NCI-H460 (cell line): ENCODE measurements around the gene MARF1. TPM values are rescaled to one million over a fixed set of nuclear protein-coding genes. Genes with fewer than 3 reads are reported as not detected.
"Not testable (repeated sequence)": the region's sequence is repeated elsewhere in the genome, so short reads cannot be mapped to it uniquely, and the experiment has no call there.

Experiments used
- DNase-seq: peaks from one replicate; pipeline ENCODE4 v3.0.0-alpha.2; 2016; ENCODE audit warnings: low read depth; ENCODE audit errors: extremely low read depth
- total RNA-seq: library from RNA; depleted of rRNA; stranded (reverse); fragments of >200 nt; shearing (Covaris generic); gene quantifications from 2 replicates; pipeline ENCODE4 v1.2.3, GENCODE V29; 2014

The MARF1 gene
- total RNA-seq, 1 experiment from 2014 or later, result 22.2 TPM

DNA sequence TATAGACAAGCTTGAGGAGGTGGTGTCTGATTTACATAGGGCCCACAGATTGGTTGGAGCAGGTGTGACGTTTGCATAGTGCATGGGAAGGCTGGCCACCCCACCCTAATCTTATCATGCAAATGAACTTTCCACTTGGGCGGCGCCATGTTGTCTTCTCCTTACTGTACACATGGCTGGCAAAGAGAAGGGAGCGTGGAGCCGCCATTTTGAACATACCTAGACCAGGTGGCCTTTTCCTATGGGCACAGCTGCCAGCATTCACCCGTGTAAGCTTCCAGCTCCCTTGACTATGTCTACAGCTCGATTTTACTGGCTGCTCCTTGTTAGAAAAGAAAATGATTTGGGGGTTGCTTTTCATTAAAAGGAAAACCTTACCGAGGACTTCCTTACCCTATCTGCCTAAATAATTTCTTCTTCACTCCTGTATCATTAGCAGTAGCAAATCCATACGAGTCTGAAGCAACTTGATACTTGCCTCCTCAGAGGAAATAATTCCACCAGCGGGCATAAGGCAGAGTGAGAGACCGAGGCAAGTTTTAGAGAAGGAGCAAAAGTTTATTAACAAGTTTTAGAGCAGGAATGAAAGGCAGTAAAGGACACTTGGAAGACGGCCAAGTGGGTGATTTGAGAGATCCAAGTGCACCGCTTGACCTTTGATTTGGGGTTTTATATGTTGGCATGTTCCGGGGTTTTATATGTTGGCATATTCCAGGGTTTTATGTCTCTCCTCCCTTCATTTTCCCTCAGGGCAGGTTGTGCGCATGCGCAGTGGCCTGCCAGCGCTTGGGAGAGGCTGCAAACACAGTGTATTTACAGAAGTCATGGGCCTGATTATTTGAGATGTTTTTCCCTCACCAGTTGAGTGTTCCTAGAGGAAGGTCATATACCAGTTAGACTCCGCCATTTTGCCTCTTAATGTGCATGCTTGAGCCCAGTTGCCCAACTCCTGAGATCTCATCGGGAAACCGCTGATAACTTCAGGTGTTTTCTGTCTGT, 65.7 kb downstream of the MARF1 start:
- DNase-seq, result peak; percentile 99

DNA sequence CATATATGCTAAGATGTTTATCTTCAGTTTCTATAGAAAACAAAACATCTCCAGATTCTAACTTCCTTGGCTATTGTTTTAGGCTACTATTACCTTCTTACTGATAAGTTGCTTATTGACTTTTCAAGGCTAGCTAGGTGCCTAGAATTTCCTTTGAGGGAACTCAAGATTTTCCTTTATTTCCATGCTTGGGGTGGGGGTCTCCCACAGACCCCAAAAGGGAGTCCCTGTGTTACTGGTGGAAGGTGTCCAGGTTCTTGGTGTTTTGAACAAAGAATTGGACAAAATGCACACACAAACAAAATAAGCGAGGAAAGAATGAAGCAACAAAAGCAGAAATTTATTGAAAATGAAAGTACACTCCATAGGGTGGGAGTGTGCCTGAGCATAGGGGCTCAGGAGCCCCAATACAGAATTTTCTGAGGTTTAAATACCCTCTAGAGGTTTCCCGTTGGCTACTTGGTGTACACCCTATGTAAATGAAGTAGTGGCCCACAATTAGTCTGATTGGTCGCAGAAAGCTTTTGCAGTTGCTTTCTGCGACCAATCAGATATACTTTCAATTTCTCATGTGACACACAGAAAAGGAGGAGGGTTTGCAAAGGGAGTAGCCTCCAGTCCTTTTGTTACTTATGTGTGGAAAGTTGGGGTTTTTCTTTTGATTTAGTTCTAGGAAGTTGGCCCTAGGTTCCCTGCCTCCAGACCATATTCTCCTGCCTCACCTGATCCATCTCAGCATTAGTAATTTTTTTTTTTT, 67.5 kb downstream of the MARF1 start:
- peak; percentile 89 for DNase-seq

DNA sequence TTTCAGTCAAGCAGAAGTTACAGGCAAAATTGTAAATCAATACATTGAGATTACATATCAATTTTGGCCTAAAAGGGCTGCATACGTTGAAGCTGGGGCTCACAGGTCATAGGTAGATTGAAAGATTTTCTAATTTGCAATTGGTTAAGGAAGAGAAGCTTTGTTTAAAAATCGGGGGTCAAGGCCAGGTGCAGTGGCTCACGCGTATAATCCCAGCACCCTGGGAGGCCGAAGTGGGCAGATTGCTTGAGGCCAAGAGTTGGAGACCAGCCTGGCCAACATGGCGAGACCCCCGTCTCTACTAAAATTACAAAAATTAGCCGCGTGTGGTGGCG, 68.4 kb downstream of the MARF1 start:
- no peak for DNase-seq

DNA sequence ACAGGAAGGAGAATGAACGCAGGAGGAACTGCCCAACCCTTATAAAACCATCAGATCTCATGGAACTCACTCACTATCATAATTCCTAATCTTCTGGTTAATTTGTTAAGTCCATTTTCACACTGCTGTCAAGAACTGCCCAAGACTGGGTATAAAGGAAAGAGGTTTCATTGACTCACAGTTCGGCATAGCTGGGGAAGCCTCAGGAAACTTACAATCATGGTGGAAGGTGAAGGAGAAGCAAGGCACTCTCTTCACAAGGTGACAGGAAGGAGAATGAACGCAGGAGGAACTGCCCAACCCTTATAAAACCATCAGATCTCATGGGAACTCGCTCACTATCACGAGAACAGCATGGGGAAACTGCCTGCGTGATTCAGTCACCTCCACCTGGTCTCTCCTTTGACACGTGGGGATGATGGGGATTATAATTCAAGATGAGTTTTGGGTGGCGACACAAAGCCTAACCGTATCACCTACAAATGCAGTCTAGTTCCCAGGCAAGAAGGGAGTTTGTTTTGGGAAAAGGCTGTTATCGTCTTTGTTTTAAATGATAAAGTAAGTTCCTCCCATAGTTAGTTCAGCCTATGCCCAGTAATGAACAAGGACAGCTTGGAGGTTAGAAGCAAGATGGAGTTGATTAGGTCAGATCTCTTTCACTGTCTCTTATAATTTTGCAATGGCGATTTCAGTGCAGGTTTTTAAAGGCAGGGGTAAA, 68.9 kb downstream of the MARF1 start:
- not testable (repeated sequence) for DNase-seq

DNA sequence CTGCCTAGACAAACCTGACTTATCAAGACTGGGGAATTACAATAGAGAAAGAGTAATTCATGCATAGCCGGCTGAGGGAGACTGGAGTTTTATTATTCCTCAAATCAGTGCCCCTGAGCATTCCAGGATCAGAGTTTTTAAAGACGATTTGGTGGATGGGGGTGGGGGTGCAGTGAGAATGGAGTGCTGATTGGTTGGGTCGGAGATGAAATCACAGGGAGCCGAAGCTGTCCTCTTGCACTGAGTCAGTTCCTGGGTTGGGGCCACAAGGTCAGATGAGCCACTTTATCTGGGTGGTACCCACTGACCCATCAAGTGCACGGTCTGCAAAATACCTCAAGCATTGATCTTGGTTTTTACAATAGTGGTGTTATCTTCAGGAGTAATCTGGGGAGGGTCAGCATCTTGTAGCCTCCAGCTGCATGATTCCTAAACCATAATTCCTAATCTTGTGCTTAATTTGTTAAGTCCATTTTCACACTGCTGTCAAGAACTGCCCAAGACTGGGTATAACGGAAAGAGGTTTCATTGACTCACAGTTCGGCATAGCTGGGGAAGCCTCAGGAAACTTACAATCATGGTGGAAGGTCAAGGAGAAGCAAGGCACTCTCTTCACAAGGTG, 69.6 kb downstream of the MARF1 start:
- DNase-seq, result no peak

DNA sequence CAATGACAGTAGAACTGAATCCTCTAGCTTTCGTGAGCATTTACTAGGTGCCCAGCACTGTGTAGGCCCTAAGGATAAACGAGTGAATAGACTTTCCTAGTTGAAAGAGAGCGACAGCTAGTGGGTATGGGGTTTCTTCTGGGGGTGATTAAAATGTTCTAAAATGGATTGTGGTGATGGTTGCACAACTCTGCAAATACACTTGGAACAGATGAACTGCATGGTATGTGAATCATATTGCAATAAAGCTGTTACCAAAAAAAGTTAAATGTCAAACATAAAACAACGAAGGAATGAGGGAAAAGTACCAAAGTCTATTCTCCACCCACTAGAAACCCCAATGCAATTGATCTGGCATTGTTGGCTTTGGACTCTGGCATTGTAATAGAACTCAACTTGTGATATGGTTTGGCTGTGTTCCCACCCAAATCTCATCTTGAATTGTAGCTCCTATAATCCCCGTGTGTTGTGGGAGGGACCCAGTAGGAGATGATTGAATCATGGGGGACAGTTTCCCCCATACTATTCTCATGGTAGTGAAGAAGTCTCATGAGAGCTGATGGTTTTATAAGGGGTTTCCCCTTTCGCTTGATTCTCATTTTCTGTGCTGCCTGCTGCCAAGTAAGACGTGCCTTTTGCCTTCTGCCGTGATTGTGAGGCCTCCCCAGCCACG, 70.5 kb downstream of the MARF1 start:
- DNase-seq, result no peak

DNA sequence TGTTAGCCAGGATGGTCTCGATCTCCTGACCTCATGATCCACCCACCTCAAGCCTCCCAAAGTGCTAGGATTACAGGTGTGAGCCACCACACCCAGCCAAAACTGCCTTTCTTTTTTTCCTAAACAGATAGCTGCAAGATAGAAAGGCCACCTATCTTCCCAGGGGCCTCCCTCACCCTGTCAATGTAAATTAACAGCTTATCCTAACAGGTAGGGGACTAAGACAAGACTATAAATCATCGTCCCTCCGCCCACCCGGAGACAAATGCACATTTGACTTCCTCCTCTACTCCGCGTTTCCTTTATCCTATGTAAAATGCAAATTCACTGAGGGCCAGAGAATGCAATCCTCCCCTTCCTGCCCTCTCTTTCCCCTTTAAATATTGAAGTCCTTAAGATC, 71.4 kb downstream of the MARF1 start:
- DNase-seq, result no peak

DNA sequence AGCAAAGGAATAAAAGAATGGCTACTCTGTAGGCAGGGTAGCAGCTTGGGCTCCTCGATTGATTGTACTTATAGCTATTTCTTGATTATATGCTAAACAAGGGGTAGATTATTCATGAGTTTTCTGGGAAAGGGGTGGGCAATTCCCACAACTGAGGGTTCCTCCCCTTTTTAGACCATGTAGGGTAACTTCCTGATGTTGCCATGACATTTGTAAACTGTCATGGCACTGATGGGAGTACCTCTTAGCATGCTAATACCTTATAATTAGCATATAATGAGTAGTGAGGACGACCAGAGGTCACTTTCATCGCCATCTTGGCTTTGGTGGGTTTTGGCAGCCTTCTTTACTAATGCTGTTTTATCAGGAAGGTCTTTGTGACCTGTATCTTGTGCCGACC, 72.3 kb downstream of the MARF1 start:
- not testable (repeated sequence) for DNase-seq

DNA sequence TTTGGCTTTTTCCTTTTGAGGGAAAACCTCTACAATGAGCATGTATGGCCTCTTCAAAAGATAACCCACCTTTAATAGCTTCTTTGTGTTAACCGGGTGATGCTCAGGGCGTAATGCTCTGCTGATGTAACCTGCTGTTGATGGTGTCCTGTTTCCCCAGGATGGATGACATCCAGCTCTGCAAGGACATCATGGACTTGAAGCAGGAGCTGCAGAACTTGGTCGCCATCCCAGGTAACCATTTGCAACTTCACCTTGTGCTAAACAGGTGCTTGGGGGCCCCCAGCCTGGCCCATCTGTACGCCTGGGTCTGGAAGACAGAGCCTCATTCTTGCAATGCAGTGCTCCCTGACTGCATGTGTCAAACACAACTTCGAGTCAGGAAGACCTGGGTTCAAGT, 75.1 kb downstream of the MARF1 start:
- no peak for DNase-seq

DNA sequence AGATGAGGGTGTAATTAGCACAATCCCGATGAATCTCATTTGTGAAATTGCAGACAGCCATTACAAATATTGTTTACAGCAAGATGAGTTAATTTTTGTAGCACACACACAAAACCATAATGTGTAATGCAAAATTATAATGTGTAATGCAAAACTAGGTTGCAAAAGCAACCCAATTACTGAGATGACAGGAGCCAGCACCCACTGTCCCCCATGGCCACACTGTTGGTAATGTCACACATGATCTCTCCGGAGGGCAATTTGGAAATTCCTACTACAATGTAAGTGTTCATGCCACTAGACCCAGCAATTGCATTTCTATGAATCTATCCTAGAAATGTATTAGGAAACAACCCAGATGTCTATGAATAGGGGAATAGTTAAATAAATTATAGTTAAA, 76.9 kb downstream of the MARF1 start:
- DNase-seq, result no peak

DNA sequence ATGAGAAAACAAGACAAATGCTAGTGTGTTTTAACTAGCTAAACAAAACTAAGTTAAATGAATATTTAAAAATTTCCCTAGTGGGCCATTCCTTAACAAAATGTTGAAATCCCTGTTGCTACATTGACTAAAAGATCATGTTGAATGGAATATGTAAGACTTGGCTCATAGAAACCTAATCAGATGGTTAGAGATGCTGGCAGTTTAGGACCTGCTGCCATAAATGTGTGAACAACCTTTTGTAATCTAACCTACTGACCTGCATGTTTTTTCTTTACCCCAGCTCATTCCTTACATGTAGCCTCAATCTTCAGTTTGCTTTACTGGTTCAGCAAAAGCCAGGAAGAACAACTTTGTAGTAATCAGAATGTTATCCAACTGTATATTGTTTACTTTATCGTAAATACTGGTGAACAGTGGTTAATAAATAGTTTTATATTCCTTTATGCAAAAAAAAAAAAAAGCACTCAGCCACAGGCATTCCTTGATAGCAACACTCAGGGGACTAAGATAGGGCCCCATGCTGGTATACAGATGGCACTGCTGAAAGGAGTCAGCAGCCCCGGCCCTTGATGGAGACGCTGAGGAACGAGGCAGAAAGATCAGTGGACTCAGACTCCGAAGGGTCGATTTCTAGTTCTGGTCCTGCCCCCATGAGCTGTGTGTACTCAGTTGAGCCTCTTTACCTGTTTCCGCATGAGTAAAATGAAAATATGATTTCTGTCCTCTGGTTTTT, 78.2 kb downstream of the MARF1 start:
- no peak for DNase-seq

DNA sequence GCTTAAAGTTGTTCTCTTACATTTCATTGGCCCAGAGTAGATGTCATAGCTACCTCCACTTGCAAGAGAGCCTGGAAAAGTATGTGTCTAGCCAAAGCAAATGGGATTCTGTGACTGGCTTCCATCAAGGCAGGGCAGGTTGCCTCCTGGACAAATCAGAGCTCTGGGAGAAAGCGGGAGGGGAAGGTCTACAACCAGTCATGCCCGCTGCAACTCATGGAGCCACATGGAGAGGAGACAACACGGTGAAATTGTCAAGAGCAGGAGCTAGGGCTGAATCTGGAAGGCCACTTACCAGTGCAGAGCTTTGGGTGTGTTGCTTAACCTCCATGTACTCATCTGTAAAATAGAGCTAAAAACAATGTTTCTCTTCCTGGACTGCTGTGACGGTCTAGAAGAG, 83.8 kb downstream of the MARF1 start:
- DNase-seq, result no peak

DNA sequence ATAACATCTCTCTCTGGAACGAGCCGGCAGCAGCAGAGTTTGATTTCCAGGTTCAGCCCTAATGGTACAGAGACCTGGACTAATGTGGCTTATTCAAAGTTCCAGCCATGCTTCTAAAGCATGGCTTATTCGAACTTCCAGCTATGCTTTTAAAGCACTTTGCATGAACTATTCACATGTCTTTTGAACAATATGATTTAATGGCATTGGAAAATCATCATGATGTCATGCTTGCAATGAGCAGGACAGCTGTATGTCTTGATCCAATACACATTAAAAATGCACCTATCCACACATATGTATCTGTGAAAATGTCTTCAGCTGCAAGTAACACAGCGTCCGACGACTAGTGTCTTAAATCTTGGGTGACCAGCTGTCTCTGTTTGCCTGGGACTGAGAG, 85.7 kb downstream of the MARF1 start:
- DNase-seq, result no peak

DNA sequence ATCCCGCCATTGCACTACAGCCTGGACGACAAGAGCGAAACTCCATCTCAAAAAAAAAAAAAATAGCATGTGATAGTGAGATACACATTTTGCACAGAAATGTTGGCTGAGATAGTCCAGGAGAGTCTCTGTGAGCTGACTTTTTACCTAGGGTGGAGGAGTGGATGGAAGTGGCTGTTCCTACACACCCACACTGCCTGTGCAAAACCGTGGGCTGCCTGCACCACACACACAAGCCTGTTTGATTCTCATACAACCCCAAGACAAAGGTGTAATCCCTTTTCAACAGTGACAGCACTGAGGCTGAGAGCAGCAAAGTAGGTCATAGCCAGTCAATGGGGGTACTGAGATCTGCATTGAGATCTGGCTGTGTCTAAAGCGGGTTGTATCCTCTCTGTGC, 86.8 kb downstream of the MARF1 start:
- no peak for DNase-seq

DNA sequence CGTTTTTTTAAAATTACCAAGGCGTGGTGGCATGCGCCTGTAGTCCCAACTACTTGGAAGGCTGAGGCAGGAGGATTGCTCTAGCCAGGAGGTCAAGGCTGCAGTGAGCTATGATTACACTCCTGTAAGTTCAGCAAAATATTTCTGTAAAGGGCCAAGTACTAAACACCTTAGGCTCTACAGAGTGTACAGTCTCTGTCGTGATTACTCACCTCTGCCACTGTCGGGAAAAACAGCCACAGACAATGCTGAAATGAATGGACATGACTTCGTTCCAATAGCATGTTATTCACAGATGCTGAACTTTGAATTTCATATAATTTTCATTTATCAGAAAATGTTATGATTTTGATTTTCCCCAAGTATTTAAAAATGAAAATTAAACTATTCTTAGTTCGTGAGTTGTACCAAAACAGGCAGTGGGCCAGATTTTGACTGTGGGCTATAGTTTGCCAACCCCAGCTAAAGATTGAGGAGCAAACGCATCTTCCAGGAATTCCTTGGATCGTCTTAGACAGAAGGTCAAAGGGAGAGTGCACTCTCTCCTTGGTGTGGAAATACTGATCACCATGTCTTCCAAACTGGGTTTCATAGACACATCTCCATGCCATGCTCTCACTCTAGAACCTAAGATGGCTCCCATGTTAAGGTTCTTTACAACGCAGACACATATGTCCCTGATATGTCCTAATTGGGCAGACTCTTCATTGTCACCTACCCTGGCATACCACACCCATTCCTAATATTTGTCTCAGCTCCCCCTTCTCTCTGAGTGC, 89.5 kb downstream of the MARF1 start:
- DNase-seq, result no peak

DNA sequence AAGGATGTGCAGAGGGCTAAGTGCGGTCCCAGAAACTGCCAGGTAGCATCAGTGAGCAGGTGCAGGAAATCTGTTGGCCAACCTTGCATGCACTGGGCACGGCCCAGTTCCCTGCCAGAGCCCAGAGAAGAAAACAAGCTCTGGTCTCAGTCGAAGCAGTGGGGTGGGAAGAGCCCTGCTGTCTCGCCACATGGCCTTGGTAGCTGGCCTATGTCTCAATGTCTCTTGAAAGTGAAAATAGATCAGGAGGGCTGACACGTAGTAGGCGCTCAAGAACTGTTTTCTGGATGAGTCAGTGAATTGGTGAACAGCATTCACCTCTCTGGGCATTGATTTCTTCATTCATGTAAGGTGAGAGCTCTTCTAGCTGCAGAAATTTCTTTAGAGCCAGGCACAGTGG, 90.4 kb downstream of the MARF1 start:
- DNase-seq, result no peak

DNA sequence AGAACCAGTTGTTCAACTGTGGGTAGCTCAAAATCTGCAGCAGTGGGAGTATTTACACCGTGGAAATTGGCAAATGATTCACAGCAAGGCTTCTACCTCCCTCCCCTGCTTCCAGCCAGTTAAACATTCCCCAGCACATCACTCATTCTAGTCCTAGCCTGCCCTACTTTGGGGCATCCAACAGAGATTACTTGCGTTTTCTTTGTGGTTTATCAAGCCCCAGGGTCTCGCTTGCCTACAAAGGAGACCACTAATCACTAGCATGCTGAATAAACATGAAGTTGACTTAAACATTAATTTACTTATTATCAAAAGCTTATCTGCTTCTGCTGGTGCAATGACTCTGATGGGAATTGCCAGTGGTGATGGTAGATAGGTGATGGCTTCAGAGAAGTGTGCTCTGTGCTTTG, 94.5 kb downstream of the MARF1 start:
- no peak for DNase-seq

DNA sequence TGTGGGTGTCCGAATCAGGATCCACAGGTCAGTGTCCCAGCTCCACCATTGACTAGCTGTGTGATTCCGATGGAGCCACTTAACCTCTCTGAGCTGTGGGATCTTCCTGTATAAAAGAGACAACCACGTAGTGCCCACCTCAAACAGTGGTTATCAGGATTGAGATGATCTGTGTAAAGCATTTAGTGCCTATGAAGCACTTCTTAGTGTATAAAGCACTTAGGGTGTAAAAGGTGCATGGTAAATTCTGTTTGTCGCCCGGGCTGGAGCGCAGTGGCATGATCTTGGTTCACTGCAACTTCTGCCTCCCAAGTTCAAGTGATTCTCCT, 95.2 kb downstream of the MARF1 start:
- DNase-seq, result no peak
